GM12878 (cell line): Measurements from ENCODE around the gene LCN12. TPM values are rescaled to one million over a fixed set of nuclear protein-coding genes. Genes with fewer than 3 reads are reported as not detected.

ENCODE experiments used
- ATAC-seq: fragments of 200-7000 bp; cut with Tn5 transposase; 3 replicates; pipeline ENCODE4 v1.9.1; 2020; ENCODE audit warnings: mild to moderate bottlenecking, moderate library complexity
- BruUV-seq: library from RNA; stranded (reverse); fragments of 400-500 nt; replicated peaks from 2 replicates; lab custom pipeline; 2021; lab: Mats Ljungman, UMichigan
- CTCF ChIA-PET: fragments of 300-600 bp; sonication (Branson Sonifier 250); formaldehyde crosslinking; extraction: SDS; loops from one replicate; lab custom pipeline; 2021; ENCODE audit warnings: inconsistent platforms; lab: Yijun Ruan, JAX
- POLR2A ChIA-PET: fragments of 350-600 bp; formaldehyde crosslinking; extraction: SDS; loops from one replicate; lab custom pipeline; 2021; ENCODE audit warnings: inconsistent platforms; lab: Charles Lee
- RAD21 ChIA-PET: fragments of 300-600 bp; sonication (Branson Sonifier 250); formaldehyde crosslinking; loops from one replicate; lab custom pipeline; 2023; ENCODE audit warnings: antibody characterized with exemption; ENCODE audit not compliant: unreplicated experiment; lab: Charles Lee
- SMC1A ChIA-PET: fragments of 300-600 bp; sonication (Branson Sonifier 250); formaldehyde crosslinking; loops from one replicate; lab custom pipeline; 2023; ENCODE audit not compliant: unreplicated experiment, uncharacterized antibody; lab: Charles Lee
- DNase-seq: peaks from one replicate; pipeline ENCODE4 v3.0.0-alpha.2; 2011; ENCODE audit warnings: low read depth, low spot score
- FAIRE-seq: peaks from 3 replicates; lab custom pipeline; 2011; peaks lifted over from hg19 to GRCh38; lab: Jason Lieb, UNC
- H2AFZ ChIP-seq: 2 replicates; pipeline ENCODE4 v1.6.0; 2011; ENCODE audit warnings: low read depth, low read length, control low read depth; ENCODE audit not compliant: control insufficient read depth
- H3K27ac ChIP-seq: 2 replicates; pipeline ENCODE4 v1.5.1; 2011; ENCODE audit warnings: control low read depth; ENCODE audit not compliant: control insufficient read depth, insufficient read depth
- H3K27me3 ChIP-seq, 2 experiments: replicated peaks in 1 of 2; 2 replicates each; pipeline versions ENCODE4 v1.6.0 to v1.6.1; 2011; ENCODE audit warnings: low read length in 1 of 2; ENCODE audit not compliant: control insufficient read depth in 2 of 2, insufficient read depth in 2 of 2
- H3K36me3 ChIP-seq, 2 experiments: 2 replicates each; pipeline ENCODE4 v1.5.1; 2011; ENCODE audit warnings: low read length in 1 of 2; ENCODE audit not compliant: control insufficient read depth in 2 of 2, insufficient read depth in 2 of 2
- H3K4me1 ChIP-seq: 2 replicates; pipeline ENCODE4 v1.6.1; 2011; ENCODE audit warnings: mild to moderate bottlenecking, low read length, moderate library complexity, mixed read lengths; ENCODE audit not compliant: control insufficient read depth, insufficient read depth
- H3K4me2 ChIP-seq: 2 replicates; pipeline ENCODE4 v1.6.0; 2011; ENCODE audit warnings: control low read depth; ENCODE audit not compliant: control insufficient read depth, insufficient read depth
- H3K4me3 ChIP-seq: fragments of 200-600 bp; sonication (generic); 2 replicates; pipeline ENCODE4 v1.5.1; 2016
- H3K79me2 ChIP-seq: 2 replicates; pipeline ENCODE4 v1.6.0; 2011; ENCODE audit warnings: low read length; ENCODE audit not compliant: control insufficient read depth, insufficient read depth
- H3K9ac ChIP-seq: 2 replicates; pipeline ENCODE4 v1.8.0; 2011; ENCODE audit warnings: low read length, control low read depth, mixed read lengths; ENCODE audit not compliant: control insufficient read depth, insufficient read depth
- H3K9me3 ChIP-seq: replicated peaks from 3 replicates; pipeline ENCODE4 v1.5.1; 2011; ENCODE audit warnings: mild to moderate bottlenecking, low read length; ENCODE audit not compliant: control insufficient read depth, insufficient read depth
- H4K20me1 ChIP-seq: 2 replicates; pipeline ENCODE4 v1.6.0; 2011; ENCODE audit not compliant: control insufficient read depth, insufficient read depth
- REST ChIP-seq: IDR thresholded peaks from 2 replicates; pipeline ENCODE4 v1.6.1; 2012; ENCODE audit warnings: mild to moderate bottlenecking, low read depth, low read length
- WGBS: methylation state at CpG from one replicate; pipeline ENCODE4 v1.1.6; 2016; ENCODE audit warnings: low lambda C conversion rate; ENCODE audit not compliant: insufficient replicate concordance, insufficient coverage; ENCODE audit errors: missing lambda C conversion rate; 5-methylcytosine and 5-hydroxymethylcytosine counted together
- in situ Hi-C: fragments of 300-500 bp; cut with MboI; formaldehyde crosslinking; loops from 9 replicates; pipeline ENCODE4 v1.14.3; 2018; ENCODE audit warnings: mixed read lengths
- intact Hi-C: fragments of 100-400 bp; cut with micrococcal nuclease; formaldehyde crosslinking; loops from one replicate; pipeline ENCODE4 v1.14.2; 2022; ENCODE audit not compliant: unreplicated experiment
- polyA plus RNA-seq, 11 experiments: library from polyadenylated mRNA; depleted of rRNA in 4 of 11; unstranded in 6 of 11; stranded (reverse) in 5 of 11; fragments of >200 nt; fragmentation: Nextera tagmentation in 4 of 11; fragmentation: Illumina TruSeq in 1 of 11; extraction: Ambion mirVana in 4 of 11; extraction: Trizol in 1 of 11; gene quantifications; 1 replicate in 1 of 11; 2 replicates in 10 of 11; pipeline versions ENCODE4 v1.2.1 to v1.2.3, GENCODE V29; 2011 to 2016; ENCODE audit warnings: inconsistent platforms in 2 of 11, missing spikeins in 2 of 11, low read depth in 1 of 11
- total RNA-seq, 4 experiments: library from RNA; depleted of rRNA in 3 of 4; stranded (reverse); fragments of >200 nt in 3 of 4; fragmentation: Illumina TruSeq in 1 of 4; extraction: Trizol in 1 of 4; gene quantifications; 2 replicates each; pipeline versions ENCODE4 v1.2.1 to v1.2.3, GENCODE V29; 2013 to 2021

The LCN12 gene
- total and polyA plus RNA-seq, 10 of the 15 experiments (the other 5 are each of a cell fraction or from before 2014, with no cell fraction given), result 0.06 to 0.64 (median 0.40) TPM; not detected in 3

- ChIA-PET POLR2A (no interaction called here), SMC1A (no interaction called here), RAD21 (no interaction called here), CTCF (interaction anchor here (3.3 kb wide), 1 partner anchor 39 kb away, joined by 17 read pairs; no protein-coding TSS in a partner anchor)
- Histone ChIP-seq H3K9me3 (no peaks in the 10 kb centered on the region; the same call in 2 of the 3 replicates), H3K79me2 (no peaks in the 10 kb centered on the region; the same call in 1 of the 2 replicates), H3K27ac (no peak overlapping the region), H3K4me3 (no peak overlapping the region), H2AFZ (no peak overlapping the region), H4K20me1 (no peaks in the 10 kb centered on the region), H3K9ac (no peak overlapping the region), H3K4me2 (no peak overlapping the region), H3K4me1 (peaks cover 8% of the 10 kb centered on the region), H3K36me3 (no peaks in the 10 kb centered on the region), H3K27me3 (peaks cover 0 to 5% of the 10 kb centered on the region in 2 experiments)
- ATAC-seq, result no peak
- BruUV-seq, result no TSS peak
- no peak for DNase-seq
- in situ Hi-C loops (no loop called here), intact Hi-C loops (no loop called here)
- 43% methylated on average over 10 of the region's 10 CpGs for WGBS
- no peak for TF ChIP-seq REST
- FAIRE-seq, result no peak
These were observed 38.3 kb downstream of the LCN12 start for GRCh38 chr9:136990242-136990911.
